ENCODE results near the gene ADAP2.
"Not testable (repeated sequence)": the region's sequence is repeated elsewhere in the genome, so short reads cannot be mapped to it uniquely, and the experiment has no call there.

Gene ADAP2

DNA sequence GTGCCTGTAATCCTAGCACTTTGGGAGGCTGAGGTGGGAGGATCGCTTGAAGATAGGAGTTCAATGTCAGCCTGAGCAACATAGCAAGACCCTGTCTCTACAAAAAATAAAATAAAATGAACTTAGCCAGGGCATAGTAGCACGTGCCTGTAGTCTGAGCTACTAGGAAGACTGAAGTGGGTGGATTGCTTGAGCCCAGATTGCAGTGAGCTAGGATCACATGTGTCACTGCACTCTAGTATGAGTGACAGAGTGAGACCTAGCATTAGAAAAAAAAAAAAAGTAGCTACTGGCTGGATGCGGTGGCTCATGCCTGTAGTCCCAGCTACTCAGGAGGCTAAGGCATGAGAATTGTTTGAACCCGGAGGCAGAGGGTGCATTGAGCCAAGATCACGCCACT is 6.0 kb downstream of the ADAP2 start:
- H2BK120ac ChIP-seq (ENCODE audit: insufficient read depth, low read length, poor library complexity): no peak overlapping the region
- no peaks in the 10 kb centered on the region for H3K79me1 ChIP-seq (ENCODE audit: low read length)
- H2AFZ ChIP-seq (ENCODE audit: insufficient read depth, low read length, poor library complexity): no peak overlapping the region
- no peak overlapping the region for H3K27ac ChIP-seq (ENCODE audit: low read depth, low read length)
- WGBS (ENCODE audit: extremely low coverage, insufficient coverage, insufficient read length): no CpG with 5 or more reads among the region's 5 CpGs
- H2BK5ac ChIP-seq (ENCODE audit: low read depth, low read length, poor library complexity): no peak overlapping the region
- H3K4me1 ChIP-seq (ENCODE audit: control insufficient read depth in 1 of 2, insufficient read depth in 2 of 2, low read length in 2 of 2): no peaks in the 10 kb centered on the region
- H3K14ac ChIP-seq (ENCODE audit: low read length): no peak overlapping the region
- no peak overlapping the region for H3K4ac ChIP-seq (ENCODE audit: low read depth, low read length)
- H3K27me3 ChIP-seq (ENCODE audit: insufficient read depth, low read length): peaks cover 7% of the 10 kb centered on the region
- no peaks in the 10 kb centered on the region for H3K36me3 ChIP-seq (ENCODE audit: control insufficient read depth in 1 of 2, insufficient read depth in 2 of 2, low read length in 2 of 2)
- H3K79me2 ChIP-seq (ENCODE audit: control insufficient read depth, insufficient read depth, low read length, poor library complexity): no peaks in the 10 kb centered on the region
- peaks cover 2% of the 10 kb centered on the region for H3K9me3 ChIP-seq (ENCODE audit: insufficient read depth, low read depth, low read length)
- no peak overlapping the region for H4K91ac ChIP-seq (ENCODE audit: low read depth, low read length)
- no peak overlapping the region for H3K4me2 ChIP-seq (ENCODE audit: low read length)
- no peak overlapping the region for H3K9ac ChIP-seq (ENCODE audit: low read length)
- no peak overlapping the region for H4K8ac ChIP-seq (ENCODE audit: low read depth, low read length)
- H2AK5ac ChIP-seq (ENCODE audit: low read length): no peak overlapping the region
- no peak for DNase-seq
- no peak overlapping the region for H2BK12ac ChIP-seq (ENCODE audit: low read length)
- no peak overlapping the region for H4K12ac ChIP-seq (ENCODE audit: low read depth, low read length)
- H3K4me3 ChIP-seq (ENCODE audit: low read depth, low read length): no peak overlapping the region
- no peak overlapping the region for H3K23ac ChIP-seq (ENCODE audit: low read length)
- H3K18ac ChIP-seq (ENCODE audit: low read length): no peak overlapping the region

GRCh38 chr17:30928584-30928983 is 6.8 kb downstream of the ADAP2 start:
- no peak overlapping the region for H2BK5ac ChIP-seq (ENCODE audit: low read depth, low read length, poor library complexity)
- H3K9ac ChIP-seq (ENCODE audit: low read length): no peak overlapping the region
- no peak overlapping the region for H3K14ac ChIP-seq (ENCODE audit: low read length)
- no peaks in the 10 kb centered on the region for H3K36me3 ChIP-seq (ENCODE audit: control insufficient read depth in 1 of 2, insufficient read depth in 2 of 2, low read length in 2 of 2)
- H3K79me1 ChIP-seq (ENCODE audit: low read length): no peaks in the 10 kb centered on the region
- no peak overlapping the region for H4K12ac ChIP-seq (ENCODE audit: low read depth, low read length)
- no peak overlapping the region for H2BK120ac ChIP-seq (ENCODE audit: insufficient read depth, low read length, poor library complexity)
- H3K9me3 ChIP-seq (ENCODE audit: insufficient read depth, low read depth, low read length): peaks cover 2% of the 10 kb centered on the region
- H3K4me3 ChIP-seq (ENCODE audit: low read depth, low read length): no peak overlapping the region
- no CpG with 5 or more reads among the region's 3 CpGs for WGBS (ENCODE audit: extremely low coverage, insufficient coverage, insufficient read length)
- H3K4ac ChIP-seq (ENCODE audit: low read depth, low read length): no peak overlapping the region
- H3K27ac ChIP-seq (ENCODE audit: low read depth, low read length): no peak overlapping the region
- H3K27me3 ChIP-seq (ENCODE audit: insufficient read depth, low read length): no peaks in the 10 kb centered on the region
- no peak overlapping the region for H4K91ac ChIP-seq (ENCODE audit: low read depth, low read length)
- H3K4me2 ChIP-seq (ENCODE audit: low read length): no peak overlapping the region
- H4K8ac ChIP-seq (ENCODE audit: low read depth, low read length): no peak overlapping the region
- no peak overlapping the region for H3K23ac ChIP-seq (ENCODE audit: low read length)
- DNase-seq: no peak
- H2AK5ac ChIP-seq (ENCODE audit: low read length): no peak overlapping the region
- H3K79me2 ChIP-seq (ENCODE audit: control insufficient read depth, insufficient read depth, low read length, poor library complexity): no peaks in the 10 kb centered on the region
- H2AFZ ChIP-seq (ENCODE audit: insufficient read depth, low read length, poor library complexity): no peak overlapping the region
- H3K18ac ChIP-seq (ENCODE audit: low read length): no peak overlapping the region
- H3K4me1 ChIP-seq (ENCODE audit: control insufficient read depth in 1 of 2, insufficient read depth in 2 of 2, low read length in 2 of 2): no peaks in the 10 kb centered on the region
- H2BK12ac ChIP-seq (ENCODE audit: low read length): no peak overlapping the region

DNA sequence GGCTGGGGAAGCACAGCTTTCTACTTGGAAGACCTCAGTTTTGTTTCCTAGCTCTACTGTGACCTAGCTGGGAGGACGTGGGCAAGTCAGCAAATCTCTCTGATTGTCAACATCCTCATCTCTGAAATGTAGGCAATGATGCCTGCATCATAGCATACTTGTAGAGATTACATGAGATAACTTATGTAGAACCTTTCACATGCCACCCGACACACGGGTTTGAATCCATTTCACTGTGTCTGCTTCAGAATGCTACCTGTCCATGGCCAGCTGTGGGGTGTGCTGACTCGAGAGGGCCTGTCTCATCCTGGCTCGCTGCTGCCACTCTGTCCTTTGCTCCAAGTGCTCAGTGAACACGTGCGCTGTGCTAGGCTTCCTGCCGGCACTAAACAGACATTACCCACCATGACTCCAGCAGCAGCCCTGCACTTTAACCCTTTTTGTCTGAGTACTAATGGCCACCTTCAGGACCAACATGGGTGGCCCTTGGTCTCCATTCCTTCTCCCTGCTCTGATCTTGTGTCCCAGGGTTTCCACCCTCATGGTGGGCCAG is 7.4 kb downstream of the ADAP2 start:
- no peak overlapping the region for H4K8ac ChIP-seq (ENCODE audit: low read depth, low read length)
- H2BK5ac ChIP-seq (ENCODE audit: low read depth, low read length, poor library complexity): no peak overlapping the region
- no peak overlapping the region for H3K4ac ChIP-seq (ENCODE audit: low read depth, low read length)
- H2BK12ac ChIP-seq (ENCODE audit: low read length): no peak overlapping the region
- no peaks in the 10 kb centered on the region for H3K9me3 ChIP-seq (ENCODE audit: insufficient read depth, low read depth, low read length)
- H4K12ac ChIP-seq (ENCODE audit: low read depth, low read length): no peak overlapping the region
- H3K79me1 ChIP-seq (ENCODE audit: low read length): no peaks in the 10 kb centered on the region
- WGBS (ENCODE audit: extremely low coverage, insufficient coverage, insufficient read length): no CpG with 5 or more reads among the region's 8 CpGs
- H3K18ac ChIP-seq (ENCODE audit: low read length): no peak overlapping the region
- no peaks in the 10 kb centered on the region for H3K79me2 ChIP-seq (ENCODE audit: control insufficient read depth, insufficient read depth, low read length, poor library complexity)
- H3K27me3 ChIP-seq (ENCODE audit: insufficient read depth, low read length): no peaks in the 10 kb centered on the region
- H3K4me3 ChIP-seq (ENCODE audit: low read depth, low read length): no peak overlapping the region
- H3K14ac ChIP-seq (ENCODE audit: low read length): no peak overlapping the region
- H2BK120ac ChIP-seq (ENCODE audit: insufficient read depth, low read length, poor library complexity): no peak overlapping the region
- H4K91ac ChIP-seq (ENCODE audit: low read depth, low read length): no peak overlapping the region
- no peak overlapping the region for H3K23ac ChIP-seq (ENCODE audit: low read length)
- no peak overlapping the region for H2AK5ac ChIP-seq (ENCODE audit: low read length)
- H2AFZ ChIP-seq (ENCODE audit: insufficient read depth, low read length, poor library complexity): no peak overlapping the region
- no peak overlapping the region for H3K9ac ChIP-seq (ENCODE audit: low read length)
- H3K4me2 ChIP-seq (ENCODE audit: low read length): no peak overlapping the region
- H3K27ac ChIP-seq (ENCODE audit: low read depth, low read length): no peak overlapping the region
- peak; percentile 62 to 81 for DNase-seq
- H3K4me1 ChIP-seq (ENCODE audit: control insufficient read depth in 1 of 2, insufficient read depth in 2 of 2, low read length in 2 of 2): no peaks in the 10 kb centered on the region
- H3K36me3 ChIP-seq (ENCODE audit: control insufficient read depth in 1 of 2, insufficient read depth in 2 of 2, low read length in 2 of 2): no peaks in the 10 kb centered on the region

DNA sequence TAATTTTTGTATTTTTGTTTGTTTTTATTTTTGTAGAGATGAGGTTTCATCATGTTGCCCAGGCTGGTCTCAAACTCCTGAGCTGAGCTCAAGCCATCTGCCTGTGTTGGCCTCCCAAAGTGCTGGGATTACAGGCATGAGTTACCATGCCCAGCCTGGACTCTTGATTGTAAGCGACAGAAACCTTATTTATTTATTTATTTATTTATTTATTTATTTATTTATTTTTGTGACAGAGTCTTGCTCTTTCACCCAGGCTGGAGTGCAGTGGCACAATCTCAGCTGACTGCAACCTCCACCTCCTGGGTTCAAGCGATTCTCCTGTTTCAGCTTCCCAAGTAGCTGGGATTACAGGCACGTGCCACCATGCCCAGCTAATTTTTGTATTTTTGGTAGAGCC is 8.1 kb downstream of the ADAP2 start:
- not testable (repeated sequence) for H3K27ac ChIP-seq (ENCODE audit: low read depth, low read length); H4K12ac ChIP-seq (ENCODE audit: low read depth, low read length); H3K4me1 ChIP-seq (ENCODE audit: control insufficient read depth in 1 of 2, insufficient read depth in 2 of 2, low read length in 2 of 2); H3K4me2 ChIP-seq (ENCODE audit: low read length); H4K91ac ChIP-seq (ENCODE audit: low read depth, low read length); H3K9ac ChIP-seq (ENCODE audit: low read length); H3K79me1 ChIP-seq (ENCODE audit: low read length); H3K23ac ChIP-seq (ENCODE audit: low read length); H3K79me2 ChIP-seq (ENCODE audit: control insufficient read depth, insufficient read depth, low read length, poor library complexity); H3K36me3 ChIP-seq (ENCODE audit: control insufficient read depth in 1 of 2, insufficient read depth in 2 of 2, low read length in 2 of 2); H3K18ac ChIP-seq (ENCODE audit: low read length); H2AK5ac ChIP-seq (ENCODE audit: low read length); H2AFZ ChIP-seq (ENCODE audit: insufficient read depth, low read length, poor library complexity); DNase-seq; H2BK5ac ChIP-seq (ENCODE audit: low read depth, low read length, poor library complexity); H2BK120ac ChIP-seq (ENCODE audit: insufficient read depth, low read length, poor library complexity); H2BK12ac ChIP-seq (ENCODE audit: low read length); H3K27me3 ChIP-seq (ENCODE audit: insufficient read depth, low read length); H3K4ac ChIP-seq (ENCODE audit: low read depth, low read length); H3K14ac ChIP-seq (ENCODE audit: low read length); H3K4me3 ChIP-seq (ENCODE audit: low read depth, low read length); H4K8ac ChIP-seq (ENCODE audit: low read depth, low read length); H3K9me3 ChIP-seq (ENCODE audit: insufficient read depth, low read depth, low read length)
- no CpG with 5 or more reads among the region's 3 CpGs for WGBS (ENCODE audit: extremely low coverage, insufficient coverage, insufficient read length)
